ENCODE results near the gene ASTE1. TPM values are rescaled to one million over a fixed set of nuclear protein-coding genes. Genes with fewer than 3 reads are reported as not detected.

The ASTE1 gene
- total RNA-seq, 1 donor from 2014 or later = 8.7 TPM

- no peak for DNase-seq
- Mint-ChIP-seq H3K27me3 (peaks cover 3% of the 10 kb centered on the region), H3K4me3 (no peak overlapping the region), H3K9me3 (peaks cover under 1% of the 10 kb centered on the region), H3K4me1 (peaks cover 6% of the 10 kb centered on the region), H3K36me3 (ENCODE audit: low read depth) (no peaks in the 10 kb centered on the region), H3K27ac (no peak overlapping the region)
- intact Hi-C loops (cut with micrococcal nuclease) = loop anchor here (10.0 kb wide), 1 partner anchor 128 kb away; no protein-coding TSS in a partner anchor
Measured at GRCh38 chr3:131036200-131036816, 9.7 kb upstream of the ASTE1 start.

- no peaks in the 10 kb centered on the region for H3K4me1 Mint-ChIP-seq
- no peak overlapping the region for H3K4me3 Mint-ChIP-seq
- no peak overlapping the region for H3K27ac Mint-ChIP-seq
- peak; percentile 86 for DNase-seq
- no peaks in the 10 kb centered on the region for H3K36me3 Mint-ChIP-seq (ENCODE audit: low read depth)
- no peaks in the 10 kb centered on the region for H3K9me3 Mint-ChIP-seq
- intact Hi-C loops (cut with micrococcal nuclease) = loop anchor here (1.0 to 10.0 kb wide), 4 partner anchors 131 to 1145 kb away; no protein-coding TSS in a partner anchor
- H3K27me3 Mint-ChIP-seq = peaks cover 11% of the 10 kb centered on the region
Measured at GRCh38 chr3:131033480-131034080, 7.0 kb upstream of the ASTE1 start.

GRCh38 chr3:131031660-131032059 is 5.0 kb upstream of the ASTE1 start:
- DNase-seq = no peak
- intact Hi-C loops (cut with micrococcal nuclease) = loop anchor here (2.0 to 10.0 kb wide), 3 partner anchors 133 to 1147 kb away; no protein-coding TSS in a partner anchor
- Mint-ChIP-seq H3K4me1 (peaks cover 7% of the 10 kb centered on the region), H3K36me3 (ENCODE audit: low read depth) (no peaks in the 10 kb centered on the region), H3K9me3 (no peaks in the 10 kb centered on the region), H3K27ac (no peak overlapping the region), H3K27me3 (peaks cover 11% of the 10 kb centered on the region), H3K4me3 (no peak overlapping the region)

- Mint-ChIP-seq H3K27me3 (peaks cover 11% of the 10 kb centered on the region), H3K4me1 (peaks cover 23% of the 10 kb centered on the region), H3K36me3 (ENCODE audit: low read depth) (peaks cover 19% of the 10 kb centered on the region), H3K27ac (no peak overlapping the region), H3K9me3 (peaks cover 3% of the 10 kb centered on the region), H3K4me3 (no peak overlapping the region)
- intact Hi-C loops (cut with micrococcal nuclease) = loop anchor here (5.0 to 10.0 kb wide), 2 partner anchors 353 to 1626 kb away; partner anchors contain the start of genes ACAD11 and NUDT16
- DNase-seq = no peak
Measured at GRCh38 chr3:131028844-131029243, 2.2 kb upstream of the ASTE1 start.

- Mint-ChIP-seq H3K9me3 (peaks cover 3% of the 10 kb centered on the region), H3K4me3 (peak overlapping the region; percentile 86), H3K27me3 (peaks cover 2% of the 10 kb centered on the region), H3K4me1 (peaks cover 38% of the 10 kb centered on the region), H3K36me3 (ENCODE audit: low read depth) (peaks cover 37% of the 10 kb centered on the region), H3K27ac (peak overlapping the region; percentile 97)
- DNase-seq = no peak
- intact Hi-C loops (cut with micrococcal nuclease) = loop anchor here (5.0 to 10.0 kb wide), 2 partner anchors 357 to 1629 kb away; partner anchors contain the start of genes ACAD11 and NUDT16
Measured at GRCh38 chr3:131025539-131025938, 1.1 kb downstream of the ASTE1 start.

- no peak for DNase-seq
- Mint-ChIP-seq H3K27ac (no peak overlapping the region), H3K4me3 (no peak overlapping the region), H3K4me1 (peaks cover 28% of the 10 kb centered on the region), H3K9me3 (peaks cover 3% of the 10 kb centered on the region), H3K27me3 (no peaks in the 10 kb centered on the region), H3K36me3 (ENCODE audit: low read depth) (peaks cover 55% of the 10 kb centered on the region)
- intact Hi-C loops (cut with micrococcal nuclease) = loop anchor here (10.0 kb wide), 1 partner anchor 1635 kb away; the partner anchor contains the start of gene ACAD11
Measured at GRCh38 chr3:131020122-131020693, 6.4 kb downstream of the ASTE1 start.

- intact Hi-C loops (cut with micrococcal nuclease) = no loop called here
- Mint-ChIP-seq H3K27ac (no peak overlapping the region), H3K36me3 (ENCODE audit: low read depth) (peaks cover 48% of the 10 kb centered on the region), H3K4me3 (no peak overlapping the region), H3K9me3 (no peaks in the 10 kb centered on the region), H3K4me1 (peaks cover 22% of the 10 kb centered on the region), H3K27me3 (no peaks in the 10 kb centered on the region)
- no peak for DNase-seq
Measured at GRCh38 chr3:131018970-131019369, 7.7 kb downstream of the ASTE1 start.

GRCh38 chr3:131009698-131010097 is 16.9 kb downstream of the ASTE1 start:
- intact Hi-C loops (cut with micrococcal nuclease) = no loop called here
- H3K4me3 Mint-ChIP-seq = no peak overlapping the region
- no peak for DNase-seq
- H3K4me1 Mint-ChIP-seq = peaks cover 2% of the 10 kb centered on the region
- H3K27ac Mint-ChIP-seq = no peak overlapping the region
- peaks cover 42% of the 10 kb centered on the region for H3K36me3 Mint-ChIP-seq (ENCODE audit: low read depth)
- H3K27me3 Mint-ChIP-seq = no peaks in the 10 kb centered on the region
- no peaks in the 10 kb centered on the region for H3K9me3 Mint-ChIP-seq

- Mint-ChIP-seq H3K4me3 (no peak overlapping the region), H3K4me1 (peaks cover 7% of the 10 kb centered on the region), H3K36me3 (ENCODE audit: low read depth) (peaks cover 44% of the 10 kb centered on the region), H3K27ac (no peak overlapping the region), H3K9me3 (no peaks in the 10 kb centered on the region), H3K27me3 (no peaks in the 10 kb centered on the region)
- DNase-seq = no peak
- intact Hi-C loops (cut with micrococcal nuclease) = no loop called here
Measured at GRCh38 chr3:131008326-131008725, 18.3 kb downstream of the ASTE1 start.

GRCh38 chr3:131007782-131008181 is 18.8 kb downstream of the ASTE1 start:
- H3K27ac Mint-ChIP-seq = no peak overlapping the region
- H3K36me3 Mint-ChIP-seq (ENCODE audit: low read depth) = peaks cover 39% of the 10 kb centered on the region
- no peaks in the 10 kb centered on the region for H3K27me3 Mint-ChIP-seq

GRCh38 chr3:131007256-131007655 is 19.4 kb downstream of the ASTE1 start:
- no peaks in the 10 kb centered on the region for H3K9me3 Mint-ChIP-seq
- H3K27me3 Mint-ChIP-seq = no peaks in the 10 kb centered on the region
- intact Hi-C loops (cut with micrococcal nuclease) = no loop called here
- H3K4me1 Mint-ChIP-seq = peaks cover 8% of the 10 kb centered on the region
- no peak overlapping the region for H3K4me3 Mint-ChIP-seq
- peaks cover 37% of the 10 kb centered on the region for H3K36me3 Mint-ChIP-seq (ENCODE audit: low read depth)
- H3K27ac Mint-ChIP-seq = no peak overlapping the region
- no peak for DNase-seq

More at GRCh38 chr3:131007782-131008181, 18.8 kb downstream of the ASTE1 start:
- intact Hi-C loops (cut with micrococcal nuclease) = no loop called here
- H3K4me1 Mint-ChIP-seq = peaks cover 8% of the 10 kb centered on the region
- no peak for DNase-seq
- H3K9me3 Mint-ChIP-seq = no peaks in the 10 kb centered on the region
- H3K4me3 Mint-ChIP-seq = no peak overlapping the region

GRCh38 chr3:131004603-131005002 is 22.0 kb downstream of the ASTE1 start:
- H3K27ac Mint-ChIP-seq = no peak overlapping the region
- peaks cover 8% of the 10 kb centered on the region for H3K4me1 Mint-ChIP-seq
- intact Hi-C loops (cut with micrococcal nuclease) = no loop called here

GRCh38 chr3:131001071-131001470 is 25.6 kb downstream of the ASTE1 start:
- intact Hi-C loops (cut with micrococcal nuclease) = no loop called here
- H3K4me1 Mint-ChIP-seq = peaks cover 8% of the 10 kb centered on the region
- no peak for DNase-seq

More at GRCh38 chr3:131004603-131005002, 22.0 kb downstream of the ASTE1 start:
- peaks cover 38% of the 10 kb centered on the region for H3K36me3 Mint-ChIP-seq (ENCODE audit: low read depth)
- H3K9me3 Mint-ChIP-seq = no peaks in the 10 kb centered on the region
- H3K4me3 Mint-ChIP-seq = no peak overlapping the region
- DNase-seq = no peak
- H3K27me3 Mint-ChIP-seq = no peaks in the 10 kb centered on the region

GRCh38 chr3:130997289-130997688 is 29.3 kb downstream of the ASTE1 start:
- no peaks in the 10 kb centered on the region for H3K9me3 Mint-ChIP-seq
- intact Hi-C loops (cut with micrococcal nuclease) = no loop called here
- DNase-seq = no peak
- no peaks in the 10 kb centered on the region for H3K4me1 Mint-ChIP-seq
- H3K4me3 Mint-ChIP-seq = no peak overlapping the region
- no peak overlapping the region for H3K27ac Mint-ChIP-seq
- peaks cover 29% of the 10 kb centered on the region for H3K36me3 Mint-ChIP-seq (ENCODE audit: low read depth)
- H3K27me3 Mint-ChIP-seq = no peaks in the 10 kb centered on the region

More at GRCh38 chr3:131001071-131001470, 25.6 kb downstream of the ASTE1 start:
- Mint-ChIP-seq H3K27me3 (no peaks in the 10 kb centered on the region), H3K36me3 (ENCODE audit: low read depth) (peaks cover 41% of the 10 kb centered on the region), H3K4me3 (no peak overlapping the region), H3K9me3 (no peaks in the 10 kb centered on the region), H3K27ac (no peak overlapping the region)
